Bronchial epithelial cell (primary cell): Measurements from ENCODE around the gene SNU13. TPM values are rescaled to one million over a fixed set of nuclear protein-coding genes. Genes with fewer than 3 reads are reported as not detected.
"Not testable (repeated sequence)": the region's sequence is repeated elsewhere in the genome, so short reads cannot be mapped to it uniquely, and the experiment has no call there.

ENCODE experiments used
- DNase-seq: peaks from one replicate; pipeline ENCODE4 v3.0.0-alpha.2; 2010; ENCODE audit warnings: low read depth
- FAIRE-seq: peaks from 2 replicates; lab custom pipeline; 2011; peaks lifted over from hg19 to GRCh38; lab: Jason Lieb, UNC
- H3K27me3 ChIP-seq: 2 replicates; pipeline ENCODE4 v1.5.1; 2011; ENCODE audit warnings: low read length; ENCODE audit not compliant: control insufficient read depth, insufficient read depth
- H3K36me3 ChIP-seq: 2 replicates; pipeline ENCODE4 v1.5.1; 2011; ENCODE audit warnings: low read length; ENCODE audit not compliant: control insufficient read depth, insufficient read depth
- H3K4me3 ChIP-seq: 2 replicates; pipeline ENCODE4 v1.5.1; 2011; ENCODE audit warnings: mild to moderate bottlenecking, low read depth, low read length, control low read depth
- total RNA-seq: library from RNA; depleted of rRNA; stranded (reverse); fragments of >200 nt; gene quantifications from 2 replicates; pipeline ENCODE4 v1.2.1, GENCODE V29; 2014
- TF ChIP-seq, protein P1 (sequence below): IDR thresholded peaks from 2 replicates; pipeline ENCODE4 v1.5.1; 2011; ENCODE audit warnings: mild to moderate bottlenecking, moderate library complexity, low read length, control low read depth, inconsistent platforms; ENCODE audit not compliant: insufficient read depth, severe bottlenecking

Gene SNU13
- total RNA-seq = 81.5 and 95.6 TPM in 2 replicates

DNA sequence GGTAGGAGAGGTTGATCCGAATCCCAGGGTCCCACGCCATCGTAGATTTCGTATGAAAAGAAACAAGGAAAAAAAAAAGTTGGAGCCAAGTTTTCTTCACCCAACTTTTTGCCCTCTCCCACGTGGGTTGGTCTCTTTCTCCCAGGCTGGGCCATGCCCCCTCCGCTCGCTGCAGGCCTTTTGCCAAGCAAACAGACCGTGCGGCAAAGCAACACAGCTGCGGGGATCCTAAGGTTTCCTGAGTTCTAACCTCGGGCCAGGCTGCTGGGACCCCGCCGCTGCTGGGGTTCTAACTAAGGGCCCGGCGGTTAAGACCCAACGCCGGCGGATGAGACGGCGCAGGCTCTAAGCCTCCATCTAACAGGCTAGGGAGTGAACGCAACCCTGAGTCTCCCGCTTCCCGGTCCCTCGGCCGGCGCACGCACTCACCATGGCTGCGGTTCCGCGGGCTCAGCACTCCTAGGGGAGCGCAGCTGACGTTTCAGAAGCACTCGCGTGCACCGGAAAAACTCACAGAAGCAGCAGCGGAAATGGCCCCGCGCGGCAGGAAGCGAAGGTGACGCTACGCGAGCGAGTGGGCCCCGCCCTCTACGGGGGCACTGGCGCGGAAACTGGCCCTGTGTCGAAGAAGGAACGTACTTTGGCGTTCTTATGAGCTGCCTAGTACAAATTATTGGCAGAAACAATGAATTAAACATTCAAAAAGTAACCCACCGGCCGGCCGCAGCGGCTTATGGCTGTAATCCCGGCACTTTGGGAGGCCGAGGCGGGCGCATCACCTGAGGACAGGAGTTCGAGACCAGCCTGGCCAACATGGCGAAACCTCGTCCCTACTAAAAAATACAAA is at the start of gene SNU13:
Gene SNU13, minus strand, starts transcription at position 503 of the 847 bp plus-strand sequence. Its CDS starts 71 bp downstream, at position 432.
- DNase-seq (peak; percentile 81), FAIRE-seq (no peak)
- TF ChIP-seq, protein P1, sequence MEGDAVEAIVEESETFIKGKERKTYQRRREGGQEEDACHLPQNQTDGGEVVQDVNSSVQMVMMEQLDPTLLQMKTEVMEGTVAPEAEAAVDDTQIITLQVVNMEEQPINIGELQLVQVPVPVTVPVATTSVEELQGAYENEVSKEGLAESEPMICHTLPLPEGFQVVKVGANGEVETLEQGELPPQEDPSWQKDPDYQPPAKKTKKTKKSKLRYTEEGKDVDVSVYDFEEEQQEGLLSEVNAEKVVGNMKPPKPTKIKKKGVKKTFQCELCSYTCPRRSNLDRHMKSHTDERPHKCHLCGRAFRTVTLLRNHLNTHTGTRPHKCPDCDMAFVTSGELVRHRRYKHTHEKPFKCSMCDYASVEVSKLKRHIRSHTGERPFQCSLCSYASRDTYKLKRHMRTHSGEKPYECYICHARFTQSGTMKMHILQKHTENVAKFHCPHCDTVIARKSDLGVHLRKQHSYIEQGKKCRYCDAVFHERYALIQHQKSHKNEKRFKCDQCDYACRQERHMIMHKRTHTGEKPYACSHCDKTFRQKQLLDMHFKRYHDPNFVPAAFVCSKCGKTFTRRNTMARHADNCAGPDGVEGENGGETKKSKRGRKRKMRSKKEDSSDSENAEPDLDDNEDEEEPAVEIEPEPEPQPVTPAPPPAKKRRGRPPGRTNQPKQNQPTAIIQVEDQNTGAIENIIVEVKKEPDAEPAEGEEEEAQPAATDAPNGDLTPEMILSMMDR = peak; percentile 3
- Histone ChIP-seq H3K4me3 (peak within 1 kb of the TSS; percentile 83), H3K27me3 (no peaks in the 10 kb centered on the region), H3K36me3 (no peaks in the 10 kb centered on the region)

DNA sequence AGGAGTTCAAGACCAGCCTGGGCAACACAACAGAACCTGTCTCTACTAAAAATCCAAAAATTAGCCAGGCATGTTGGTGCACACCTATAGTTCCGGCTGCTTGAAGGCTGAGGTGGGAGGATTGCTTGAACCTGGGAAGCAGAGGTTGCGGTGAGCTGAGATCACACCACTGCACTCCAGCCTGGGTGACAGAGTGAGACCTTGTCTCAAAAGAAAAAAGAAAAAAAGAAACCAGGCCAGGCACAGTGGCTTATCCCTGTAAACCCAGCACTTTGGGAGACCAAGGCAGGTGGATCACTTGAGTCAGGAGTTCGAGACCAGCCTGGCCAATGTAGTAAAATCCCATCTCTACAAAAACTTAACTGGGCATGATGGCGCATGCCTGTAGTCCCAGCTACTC is 44.6 kb upstream of the SNU13 start:
- not testable (repeated sequence) for DNase-seq, H3K4me3 ChIP-seq, H3K36me3 ChIP-seq, H3K27me3 ChIP-seq, FAIRE-seq

DNA sequence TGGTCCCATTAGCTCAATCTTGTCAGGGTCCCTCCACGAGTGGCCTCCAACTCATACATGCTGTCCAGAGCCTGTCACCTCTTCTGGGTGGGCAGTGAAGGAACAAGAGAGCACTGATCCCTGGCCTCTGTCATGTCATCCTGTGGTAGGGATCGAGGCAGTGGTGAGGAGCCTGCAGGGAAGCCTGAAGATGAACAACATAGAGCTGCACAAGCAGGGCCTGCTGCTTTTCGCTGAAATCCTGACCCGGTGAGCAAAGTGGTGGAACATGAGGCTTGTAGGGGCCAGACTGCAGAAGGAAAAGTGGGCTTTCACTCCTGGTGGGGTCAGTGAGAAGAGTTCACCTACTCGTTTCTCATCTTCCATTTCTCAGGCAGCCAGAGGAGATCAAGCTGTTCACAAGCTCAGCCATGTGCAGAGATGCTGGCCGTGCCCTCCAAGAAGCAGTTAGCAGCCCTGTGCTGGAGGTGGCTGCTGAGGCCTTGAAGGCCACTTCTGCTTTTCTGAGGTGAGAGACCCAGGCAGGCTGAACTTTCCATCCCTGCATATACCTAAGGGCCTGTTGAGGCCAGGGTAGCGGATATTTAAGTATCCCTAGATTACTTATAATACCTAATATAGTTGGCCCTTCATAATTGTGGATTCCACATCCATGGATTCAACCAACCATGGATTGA is 43.6 kb upstream of the SNU13 start:
- FAIRE-seq (no peak), DNase-seq (no peak)
- Histone ChIP-seq H3K36me3 (no peaks in the 10 kb centered on the region), H3K4me3 (no peak overlapping the region), H3K27me3 (no peaks in the 10 kb centered on the region)
- TF ChIP-seq, protein P1 = no peak

DNA sequence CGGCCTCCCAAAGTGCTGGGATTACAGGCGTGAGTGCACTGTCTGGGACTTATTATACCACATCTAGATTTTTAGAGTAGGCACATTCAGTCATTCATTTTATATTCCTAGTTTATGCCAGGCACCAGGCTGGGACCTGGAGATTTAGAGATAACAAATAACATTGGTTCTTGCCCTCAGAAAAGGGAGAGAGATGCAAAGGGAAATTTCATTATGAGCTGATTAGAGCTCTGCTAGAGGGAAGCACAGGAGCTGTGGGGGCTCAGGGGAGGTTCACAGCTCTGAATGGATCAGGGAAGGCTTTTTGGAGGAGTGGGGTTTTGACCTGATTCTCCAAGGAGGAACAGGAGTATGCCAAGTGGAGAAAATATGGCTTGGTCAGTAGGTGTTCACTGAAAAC is 42.9 kb upstream of the SNU13 start:
- TF ChIP-seq, protein P1 = no peak
- Histone ChIP-seq H3K36me3 (no peaks in the 10 kb centered on the region), H3K4me3 (no peak overlapping the region), H3K27me3 (no peaks in the 10 kb centered on the region)
- FAIRE-seq (peak; percentile 73), DNase-seq (no peak)

DNA sequence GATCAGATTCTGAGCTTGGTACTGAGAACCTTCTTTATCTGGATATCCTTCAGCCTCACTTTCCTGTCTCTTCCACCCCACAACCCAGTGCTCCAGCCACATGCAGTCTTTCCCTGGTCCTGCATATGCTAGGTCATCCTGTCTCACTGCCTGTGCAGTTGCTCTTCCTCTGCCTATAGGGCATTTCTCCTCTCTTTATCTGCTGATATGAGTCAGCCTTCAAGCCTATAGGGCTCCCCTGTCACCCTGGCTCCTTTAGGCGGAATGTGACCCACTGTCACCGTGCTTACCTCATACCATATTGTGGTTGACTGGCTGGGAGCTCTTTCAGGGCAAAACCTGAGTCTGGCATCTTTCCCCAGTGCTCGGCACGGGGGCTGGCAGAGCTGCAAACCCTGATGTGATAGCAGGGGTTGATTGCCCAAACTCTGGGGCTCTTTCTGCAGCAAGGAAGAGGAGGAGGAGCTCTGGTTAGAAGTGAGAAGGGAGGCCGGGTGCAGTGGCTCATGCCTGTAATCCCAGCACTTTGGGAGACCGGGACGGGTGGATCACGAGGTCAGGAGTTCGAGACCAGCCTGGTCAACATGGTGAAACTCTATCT is 36.9 kb upstream of the SNU13 start:
- no peak for FAIRE-seq
- no peak overlapping the region for H3K4me3 ChIP-seq
- TF ChIP-seq, protein P1 = no peak
- H3K36me3 ChIP-seq = no peaks in the 10 kb centered on the region
- peak; percentile 13 for DNase-seq
- no peaks in the 10 kb centered on the region for H3K27me3 ChIP-seq

DNA sequence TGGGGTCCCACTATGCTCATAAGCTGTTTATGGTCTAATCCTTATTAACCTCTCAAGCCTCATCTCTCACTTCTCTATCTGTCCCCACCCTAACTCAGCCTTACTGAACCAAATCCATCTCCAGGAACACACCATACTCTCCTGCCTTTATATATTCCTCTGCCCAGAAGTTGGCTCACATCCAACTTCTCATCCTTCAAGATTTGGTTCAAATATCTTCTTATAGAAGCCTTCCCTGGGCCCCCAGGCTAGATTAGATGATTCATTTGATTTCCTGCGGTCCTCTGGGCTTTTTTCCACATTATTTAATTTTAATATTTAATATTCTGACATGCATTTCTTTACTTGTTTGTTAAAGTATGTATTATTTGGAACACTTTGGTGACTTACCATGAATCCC is 33.8 kb upstream of the SNU13 start:
- no peak overlapping the region for H3K4me3 ChIP-seq
- no peaks in the 10 kb centered on the region for H3K36me3 ChIP-seq
- H3K27me3 ChIP-seq = peaks cover 3% of the 10 kb centered on the region
- no peak for DNase-seq
- no peak for FAIRE-seq
- TF ChIP-seq, protein P1 = no peak
